HEK293 (cell line): ENCODE measurements around the gene PCSK5.

Source experiments
- GLIS2 ChIP-seq: fragments of 450-650 bp; formaldehyde crosslinking; IDR thresholded peaks from 2 replicates; pipeline ENCODE4 v1.5.1; 2016; ENCODE audit warnings: missing biosample characterization, missing genetic modification characterization
- HOXA7 ChIP-seq: sonication (generic); formaldehyde crosslinking; IDR thresholded peaks from 2 replicates; pipeline ENCODE4 v1.8.1; 2022; ENCODE audit warnings: missing genetic modification reagents, borderline replicate concordance
- INSM2 ChIP-seq: fragments of 450-650 bp; formaldehyde crosslinking; IDR thresholded peaks from 2 replicates; pipeline ENCODE4 v1.5.1; 2016; ENCODE audit warnings: missing biosample characterization, missing genetic modification characterization
- KLF10 ChIP-seq: fragments of 450-650 bp; IDR thresholded peaks from 2 replicates; pipeline ENCODE4 v1.5.1; 2018; ENCODE audit warnings: missing biosample characterization, mild to moderate bottlenecking, missing genetic modification characterization
- MZF1 ChIP-seq: fragments of 450-650 bp; formaldehyde crosslinking; IDR thresholded peaks from 2 replicates; pipeline ENCODE4 v1.5.1; 2017; ENCODE audit warnings: missing biosample characterization, missing genetic modification characterization, borderline replicate concordance
- OSR2 ChIP-seq: fragments of 450-650 bp; formaldehyde crosslinking; IDR thresholded peaks from 2 replicates; pipeline ENCODE4 v1.5.1; 2016; ENCODE audit warnings: missing biosample characterization, missing genetic modification characterization
- OVOL3 ChIP-seq: fragments of 450-650 bp; formaldehyde crosslinking; IDR thresholded peaks from 2 replicates; pipeline ENCODE4 v1.5.1; 2016; ENCODE audit warnings: missing biosample characterization, missing genetic modification characterization
- PRDM1 ChIP-seq: fragments of 450-650 bp; formaldehyde crosslinking; IDR thresholded peaks from 2 replicates; pipeline ENCODE4; 2016; ENCODE audit warnings: missing biosample characterization, missing genetic modification characterization
- PRDM2 ChIP-seq: fragments of 450-650 bp; formaldehyde crosslinking; IDR thresholded peaks from 2 replicates; pipeline ENCODE4 v1.5.1; 2016; ENCODE audit warnings: missing biosample characterization, missing genetic modification characterization, borderline replicate concordance
- RBAK ChIP-seq: fragments of 450-650 bp; formaldehyde crosslinking; IDR thresholded peaks from 2 replicates; pipeline ENCODE4 v1.5.1; 2016; ENCODE audit warnings: missing biosample characterization, missing genetic modification characterization
- ZBTB49 ChIP-seq: fragments of 450-650 bp; formaldehyde crosslinking; IDR thresholded peaks from 2 replicates; pipeline ENCODE4 v1.5.1; 2016; ENCODE audit warnings: missing biosample characterization, missing genetic modification characterization, low read depth
- ZFP37 ChIP-seq: fragments of 450-650 bp; formaldehyde crosslinking; IDR thresholded peaks from 2 replicates; pipeline ENCODE4 v1.5.1; 2016; ENCODE audit warnings: missing biosample characterization, missing genetic modification characterization
- ZNF138 ChIP-seq: fragments of 450-650 bp; formaldehyde crosslinking; IDR thresholded peaks from 2 replicates; pipeline ENCODE4 v1.5.1; 2016; ENCODE audit warnings: missing biosample characterization, missing genetic modification characterization, borderline replicate concordance
- ZNF24 ChIP-seq: fragments of 450-650 bp; formaldehyde crosslinking; IDR thresholded peaks from 2 replicates; pipeline ENCODE4 v1.5.1; 2016; ENCODE audit warnings: missing biosample characterization, missing genetic modification characterization
- ZNF354C ChIP-seq: fragments of 450-650 bp; formaldehyde crosslinking; IDR thresholded peaks from 2 replicates; pipeline ENCODE4 v1.5.1; 2016; ENCODE audit warnings: missing biosample characterization, missing genetic modification characterization, low read depth, borderline replicate concordance
- ZNF362 ChIP-seq: fragments of 450-650 bp; formaldehyde crosslinking; IDR thresholded peaks from 2 replicates; pipeline ENCODE4 v1.5.1; 2016; ENCODE audit warnings: missing biosample characterization, missing genetic modification characterization
- ZNF391 ChIP-seq: fragments of 450-650 bp; formaldehyde crosslinking; IDR thresholded peaks from 2 replicates; pipeline ENCODE4 v1.5.1; 2016; ENCODE audit warnings: low read depth, missing biosample characterization, missing genetic modification characterization, borderline replicate concordance
- ZNF394 ChIP-seq: fragments of 450-650 bp; formaldehyde crosslinking; IDR thresholded peaks from 2 replicates; pipeline ENCODE4 v1.5.1; 2016; ENCODE audit warnings: missing biosample characterization, missing genetic modification characterization, mild to moderate bottlenecking, moderate library complexity, borderline replicate concordance
- ZNF433 ChIP-seq: fragments of 450-650 bp; formaldehyde crosslinking; IDR thresholded peaks from 2 replicates; pipeline ENCODE4 v1.5.1; 2016; ENCODE audit warnings: missing biosample characterization, missing genetic modification characterization, low read depth
- ZNF449 ChIP-seq: fragments of 450-650 bp; formaldehyde crosslinking; IDR thresholded peaks from 2 replicates; pipeline ENCODE4 v1.5.1; 2017; ENCODE audit warnings: missing biosample characterization, mild to moderate bottlenecking, missing genetic modification characterization, moderate library complexity
- ZNF610 ChIP-seq: fragments of 450-650 bp; formaldehyde crosslinking; IDR thresholded peaks from 2 replicates; pipeline ENCODE4 v1.5.1; 2016; ENCODE audit warnings: missing biosample characterization, missing genetic modification characterization, borderline replicate concordance
- ZNF629 ChIP-seq: fragments of 450-650 bp; formaldehyde crosslinking; IDR thresholded peaks from 2 replicates; pipeline ENCODE4 v1.5.1; 2017; ENCODE audit warnings: missing biosample characterization, missing genetic modification characterization
- ZNF645 ChIP-seq: fragments of 450-650 bp; formaldehyde crosslinking; IDR thresholded peaks from 2 replicates; pipeline ENCODE4; 2016; ENCODE audit warnings: missing biosample characterization, missing genetic modification characterization
- ZNF654 ChIP-seq: fragments of 450-650 bp; formaldehyde crosslinking; IDR thresholded peaks from 2 replicates; pipeline ENCODE4 v1.5.1; 2016; ENCODE audit warnings: low read depth, missing biosample characterization, missing genetic modification characterization
- ZNF777 ChIP-seq: fragments of 450-650 bp; formaldehyde crosslinking; IDR thresholded peaks from 2 replicates; pipeline ENCODE4 v1.5.1; 2017; ENCODE audit warnings: missing biosample characterization, missing genetic modification characterization, borderline replicate concordance

Gene PCSK5

GRCh38 chr9:75941066-75941465, 50.6 kb downstream of the PCSK5 start (continued):
- TF ChIP-seq INSM2 (tag by site-specific recombination) (peak; percentile 53; the same call in 1 of the 2 replicates), ZNF138 (tag by site-specific recombination) (no peak), OVOL3 (tag by site-specific recombination) (0 out of 2 replicates have a peak, but pooled peaks have one; percentile 51), ZBTB49 (0 out of 2 replicates have a peak, but pooled peaks have one; percentile 15), ZNF645 (tag by site-specific recombination) (no peak), ZNF362 (tag by site-specific recombination) (no peak), ZNF24 (tag by site-specific recombination) (peak; percentile 69; the same call in 1 of the 2 replicates), PRDM1 (tag by site-specific recombination) (no peak), ZNF394 (tag by site-specific recombination) (peak; percentile 39; the same call in 1 of the 2 replicates), ZNF391 (tag by site-specific recombination) (0 out of 2 replicates have a peak, but pooled peaks have one; percentile 43), RBAK (no peak), ZNF610 (peak; percentile 92), ZNF433 (no peak), ZFP37 (no peak), ZNF777 (tag by site-specific recombination) (no peak), GLIS2 (tag by site-specific recombination) (no peak), KLF10 (tag by site-specific recombination) (peak; percentile 72), ZNF654 (tag by site-specific recombination) (no peak), ZNF449 (peak; percentile 87), ZNF629 (tag by site-specific recombination) (peak; percentile 54; the same call in 1 of the 2 replicates), HOXA7 (CRISPR knock-in tag) (no peak), ZNF354C (tag by site-specific recombination) (no peak), MZF1 (tag by site-specific recombination) (0 out of 2 replicates have a peak, but pooled peaks have one; percentile 59), OSR2 (peak; percentile 97), PRDM2 (tag by site-specific recombination) (no peak)
